Mucosa of stomach (tissue), 1 donor: ENCODE data around the gene L3MBTL1.

Experiments
- H3K27me3 ChIP-seq: one replicate; pipeline ENCODE4 v1.7.0; 2013; ENCODE audit warnings: mild to moderate bottlenecking, low read length; ENCODE audit not compliant: control insufficient read depth, insufficient read depth
- H3K36me3 ChIP-seq: one replicate; pipeline ENCODE4 v1.7.0; 2013; ENCODE audit warnings: low read length; ENCODE audit not compliant: control insufficient read depth, insufficient read depth
- H3K4me1 ChIP-seq: one replicate; pipeline ENCODE4 v1.7.0; 2013; ENCODE audit warnings: mild to moderate bottlenecking, low read length; ENCODE audit not compliant: control insufficient read depth, insufficient read depth
- H3K4me3 ChIP-seq: one replicate; pipeline ENCODE4 v1.7.0; 2013; ENCODE audit warnings: low read length
- H3K9ac ChIP-seq: one replicate; pipeline ENCODE4 v1.7.0; 2013; ENCODE audit warnings: mild to moderate bottlenecking, low read length, moderate library complexity
- H3K9me3 ChIP-seq: one replicate; pipeline ENCODE4 v1.7.0; 2013; ENCODE audit warnings: mild to moderate bottlenecking, low read length, moderate library complexity; ENCODE audit not compliant: control insufficient read depth
- donor health status: Pancreatic carcinoma.

L3MBTL1 gene

GRCh38 chr20:43558412-43559146, 51.1 kb downstream of the L3MBTL1 start, which contains the start of gene SGK2:
Gene SGK2 (plus strand): TSS chr20:43559027. CDS start chr20:43566496, 7,469 bp downstream.
- Histone ChIP-seq H3K27me3 (no peaks in the 10 kb centered on the region), H3K4me1 (peaks cover 26% of the 10 kb centered on the region), H3K9me3 (no peaks in the 10 kb centered on the region), H3K9ac (peak within 1 kb of the TSS; percentile 79), H3K36me3 (no peaks in the 10 kb centered on the region), H3K4me3 (peak within 1 kb of the TSS; percentile 5)

- Histone ChIP-seq H3K4me1 (peaks cover 26% of the 10 kb centered on the region), H3K9ac (peak overlapping the region; percentile 79), H3K36me3 (no peaks in the 10 kb centered on the region), H3K27me3 (no peaks in the 10 kb centered on the region), H3K4me3 (peak overlapping the region; percentile 5), H3K9me3 (no peaks in the 10 kb centered on the region)
These were observed 51.9 kb downstream of the L3MBTL1 start for GRCh38 chr20:43559147-43559987.

GRCh38 chr20:43560974-43561373, 53.5 kb downstream of the L3MBTL1 start:
- Histone ChIP-seq H3K9ac (no peak overlapping the region), H3K4me1 (peaks cover 26% of the 10 kb centered on the region), H3K4me3 (no peak overlapping the region), H3K27me3 (no peaks in the 10 kb centered on the region), H3K9me3 (no peaks in the 10 kb centered on the region), H3K36me3 (no peaks in the 10 kb centered on the region)

GRCh38 chr20:43563429-43563828, 55.9 kb downstream of the L3MBTL1 start:
- Histone ChIP-seq H3K9ac (no peak overlapping the region), H3K4me3 (no peak overlapping the region), H3K36me3 (no peaks in the 10 kb centered on the region), H3K4me1 (peaks cover 7% of the 10 kb centered on the region), H3K9me3 (no peaks in the 10 kb centered on the region), H3K27me3 (no peaks in the 10 kb centered on the region)

GRCh38 chr20:43563991-43564390, 56.5 kb downstream of the L3MBTL1 start:
- no peaks in the 10 kb centered on the region for H3K36me3 ChIP-seq
- no peak overlapping the region for H3K9ac ChIP-seq
- H3K4me1 ChIP-seq = peaks cover 4% of the 10 kb centered on the region
- H3K27me3 ChIP-seq = no peaks in the 10 kb centered on the region
- H3K4me3 ChIP-seq = no peak overlapping the region
- no peaks in the 10 kb centered on the region for H3K9me3 ChIP-seq

GRCh38 chr20:43564455-43564854, 57.0 kb downstream of the L3MBTL1 start:
- Histone ChIP-seq H3K4me1 (peaks cover 4% of the 10 kb centered on the region), H3K36me3 (peaks cover under 1% of the 10 kb centered on the region), H3K9ac (no peak overlapping the region)

GRCh38 chr20:43564993-43565757, 57.7 kb downstream of the L3MBTL1 start:
- Histone ChIP-seq H3K36me3 (peaks cover 4% of the 10 kb centered on the region), H3K4me1 (peaks cover 4% of the 10 kb centered on the region), H3K4me3 (no peak overlapping the region), H3K9me3 (no peaks in the 10 kb centered on the region), H3K27me3 (no peaks in the 10 kb centered on the region), H3K9ac (no peak overlapping the region)

More at GRCh38 chr20:43564455-43564854, 57.0 kb downstream of the L3MBTL1 start:
- Histone ChIP-seq H3K9me3 (no peaks in the 10 kb centered on the region), H3K27me3 (no peaks in the 10 kb centered on the region), H3K4me3 (no peak overlapping the region)

GRCh38 chr20:43565758-43566104, 58.2 kb downstream of the L3MBTL1 start:
- peaks cover 4% of the 10 kb centered on the region for H3K4me1 ChIP-seq
- H3K9me3 ChIP-seq = no peaks in the 10 kb centered on the region
- H3K4me3 ChIP-seq = no peak overlapping the region
- no peaks in the 10 kb centered on the region for H3K27me3 ChIP-seq
- H3K9ac ChIP-seq = no peak overlapping the region
- H3K36me3 ChIP-seq = peaks cover 4% of the 10 kb centered on the region

GRCh38 chr20:43567477-43567876, 60.0 kb downstream of the L3MBTL1 start:
- H3K4me3 ChIP-seq = no peak overlapping the region
- H3K4me1 ChIP-seq = no peaks in the 10 kb centered on the region
- peaks cover 4% of the 10 kb centered on the region for H3K36me3 ChIP-seq
- no peaks in the 10 kb centered on the region for H3K9me3 ChIP-seq
- no peak overlapping the region for H3K9ac ChIP-seq
- no peaks in the 10 kb centered on the region for H3K27me3 ChIP-seq

- no peaks in the 10 kb centered on the region for H3K27me3 ChIP-seq
- H3K4me3 ChIP-seq = no peak overlapping the region
- no peak overlapping the region for H3K9ac ChIP-seq
- H3K36me3 ChIP-seq = peaks cover 4% of the 10 kb centered on the region
- no peaks in the 10 kb centered on the region for H3K9me3 ChIP-seq
- H3K4me1 ChIP-seq = no peaks in the 10 kb centered on the region
These were observed 61.2 kb downstream of the L3MBTL1 start for GRCh38 chr20:43568706-43569105.

GRCh38 chr20:43569282-43569681, 61.8 kb downstream of the L3MBTL1 start:
- H3K4me3 ChIP-seq = no peak overlapping the region
- peaks cover 4% of the 10 kb centered on the region for H3K36me3 ChIP-seq
- no peak overlapping the region for H3K9ac ChIP-seq
- no peaks in the 10 kb centered on the region for H3K4me1 ChIP-seq
- no peaks in the 10 kb centered on the region for H3K27me3 ChIP-seq
- H3K9me3 ChIP-seq = no peaks in the 10 kb centered on the region

- Histone ChIP-seq H3K4me3 (no peak overlapping the region), H3K4me1 (no peaks in the 10 kb centered on the region), H3K9ac (no peak overlapping the region), H3K27me3 (no peaks in the 10 kb centered on the region), H3K9me3 (no peaks in the 10 kb centered on the region), H3K36me3 (peaks cover 4% of the 10 kb centered on the region)
These were observed 63.0 kb downstream of the L3MBTL1 start for GRCh38 chr20:43570496-43570895.
